Kidney tubule cell (primary cell): ENCODE data around the gene CDK2.

Source experiments
- DNase-seq: peaks from one replicate; pipeline ENCODE4 v3.0.0-alpha.2; 2018; ENCODE audit warnings: low spot score

CDK2 gene

GRCh38 chr12:56013482-56013881, 46.9 kb downstream of the CDK2 start:
- DNase-seq, result no peak

- peak; percentile 58 for DNase-seq
Measured at GRCh38 chr12:56014205-56014604, 47.6 kb downstream of the CDK2 start.

- no peak for DNase-seq
Measured at GRCh38 chr12:56017181-56017580, 50.6 kb downstream of the CDK2 start.

- no peak for DNase-seq
Measured at GRCh38 chr12:56018356-56018755, 51.7 kb downstream of the CDK2 start.

GRCh38 chr12:56020423-56021184, 54.0 kb downstream of the CDK2 start, which contains the start of gene IKZF4:
Gene IKZF4 (plus strand): TSS chr12:56021043. CDS start chr12:56021494, 451 bp downstream.
- DNase-seq, result no peak

GRCh38 chr12:56021889-56022497, 55.4 kb downstream of the CDK2 start:
- no peak for DNase-seq
